Brain microvascular endothelial cell (primary cell): ENCODE results near the gene SGSM2.

Experiments
- DNase-seq: peaks from one replicate; pipeline ENCODE4 v3.0.0-alpha.2; 2020
- H3K27ac ChIP-seq: fragments of 250-450 bp; sonication (Bioruptor Pico); 2 replicates; pipeline ENCODE4 v1.5.1; 2020; ENCODE audit warnings: mild to moderate bottlenecking, moderate library complexity
- H3K27me3 ChIP-seq: fragments of 250-450 bp; sonication (Bioruptor Pico); replicated peaks from 2 replicates; pipeline ENCODE4 v1.5.1; 2020; ENCODE audit warnings: mild to moderate bottlenecking
- H3K36me3 ChIP-seq: fragments of 250-450 bp; sonication (Bioruptor Pico); replicated peaks from 2 replicates; pipeline ENCODE4 v1.5.1; 2020; ENCODE audit warnings: mild to moderate bottlenecking
- H3K4me3 ChIP-seq: 2 replicates; pipeline ENCODE4 v1.5.1; 2011; ENCODE audit warnings: low read depth, mild to moderate bottlenecking, control low read depth, low read length, moderate library complexity
- in situ Hi-C: cut with HindIII; loops from 2 replicates; pipeline ENCODE4 v1.10.0; 2017; ENCODE audit warnings: low sequenced_read_pairs, low pct_ligation_motif_present
- TF ChIP-seq, protein P1 (sequence below): IDR thresholded peaks from 2 replicates; pipeline ENCODE4 v1.5.1; 2011; ENCODE audit warnings: low read depth, mild to moderate bottlenecking, moderate library complexity, low read length, control low read depth, inconsistent platforms; ENCODE audit errors: missing control alignments

SGSM2 gene

DNA sequence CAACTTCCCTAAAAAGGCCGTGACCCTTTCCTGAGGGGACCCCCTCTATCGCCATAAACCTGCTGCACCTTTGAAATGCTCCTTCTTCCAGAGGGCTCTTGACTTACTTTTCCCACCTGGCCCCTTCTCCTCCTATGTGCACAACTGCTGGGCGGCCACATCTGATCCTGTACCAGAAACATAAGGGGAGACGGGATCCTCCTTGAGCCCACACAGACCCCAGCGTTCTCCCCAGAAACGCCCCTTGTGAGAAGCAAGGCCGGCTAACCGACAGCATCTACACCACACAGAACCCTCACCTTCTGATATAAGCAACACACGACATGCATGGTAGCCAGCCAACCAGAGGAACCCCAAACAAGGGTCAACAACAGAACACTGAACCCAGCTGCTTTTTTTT, 77.8 kb downstream of the SGSM2 start:
- TF ChIP-seq, protein P1, sequence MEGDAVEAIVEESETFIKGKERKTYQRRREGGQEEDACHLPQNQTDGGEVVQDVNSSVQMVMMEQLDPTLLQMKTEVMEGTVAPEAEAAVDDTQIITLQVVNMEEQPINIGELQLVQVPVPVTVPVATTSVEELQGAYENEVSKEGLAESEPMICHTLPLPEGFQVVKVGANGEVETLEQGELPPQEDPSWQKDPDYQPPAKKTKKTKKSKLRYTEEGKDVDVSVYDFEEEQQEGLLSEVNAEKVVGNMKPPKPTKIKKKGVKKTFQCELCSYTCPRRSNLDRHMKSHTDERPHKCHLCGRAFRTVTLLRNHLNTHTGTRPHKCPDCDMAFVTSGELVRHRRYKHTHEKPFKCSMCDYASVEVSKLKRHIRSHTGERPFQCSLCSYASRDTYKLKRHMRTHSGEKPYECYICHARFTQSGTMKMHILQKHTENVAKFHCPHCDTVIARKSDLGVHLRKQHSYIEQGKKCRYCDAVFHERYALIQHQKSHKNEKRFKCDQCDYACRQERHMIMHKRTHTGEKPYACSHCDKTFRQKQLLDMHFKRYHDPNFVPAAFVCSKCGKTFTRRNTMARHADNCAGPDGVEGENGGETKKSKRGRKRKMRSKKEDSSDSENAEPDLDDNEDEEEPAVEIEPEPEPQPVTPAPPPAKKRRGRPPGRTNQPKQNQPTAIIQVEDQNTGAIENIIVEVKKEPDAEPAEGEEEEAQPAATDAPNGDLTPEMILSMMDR: no peak
- in situ Hi-C loops: no loop called here
- H3K27me3 ChIP-seq: no peaks in the 10 kb centered on the region
- peaks cover 9% of the 10 kb centered on the region for H3K36me3 ChIP-seq
- DNase-seq: no peak
- H3K4me3 ChIP-seq: no peak overlapping the region
- no peak overlapping the region for H3K27ac ChIP-seq

DNA sequence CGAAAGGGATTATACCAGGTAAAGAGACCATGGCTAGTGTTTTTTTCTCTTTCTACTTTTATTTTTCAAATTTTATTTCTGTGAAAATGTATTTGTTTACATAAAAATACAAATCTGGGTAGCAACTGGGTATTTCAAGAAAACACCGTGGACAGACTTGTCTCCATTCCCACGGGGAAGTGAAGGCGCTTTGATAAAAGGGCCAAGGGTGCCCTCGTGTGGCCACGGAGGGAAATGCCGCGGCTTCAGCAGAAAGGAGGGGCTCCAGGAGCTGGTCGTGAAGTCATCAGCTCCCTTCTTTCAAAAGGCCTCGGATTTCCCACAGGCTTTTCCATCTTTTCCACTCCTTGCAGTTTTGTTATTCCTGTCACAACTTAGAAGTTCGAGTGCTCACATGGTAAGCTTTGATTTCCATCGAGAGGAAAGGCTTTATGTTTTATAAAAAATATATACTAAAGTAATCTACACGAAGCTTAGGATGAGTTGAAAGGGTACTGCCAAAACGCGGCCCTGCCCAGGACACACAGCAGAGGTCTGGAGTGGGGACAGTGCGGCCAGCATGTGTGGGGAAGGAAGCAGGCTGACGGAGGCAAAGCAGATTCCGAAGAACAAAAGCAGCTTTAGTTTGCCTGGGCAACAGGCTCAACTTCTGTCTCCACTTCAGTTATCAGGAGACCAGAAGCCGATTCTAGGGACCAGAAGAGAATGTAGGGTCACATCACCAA, 78.9 kb downstream of the SGSM2 start:
- Histone ChIP-seq H3K36me3 (peaks cover 10% of the 10 kb centered on the region), H3K27me3 (no peaks in the 10 kb centered on the region), H3K4me3 (no peak overlapping the region), H3K27ac (peak overlapping the region; percentile 18)
- in situ Hi-C loops: no loop called here
- peak; percentile 85 for DNase-seq
- TF ChIP-seq, protein P1: peak; percentile 95

DNA sequence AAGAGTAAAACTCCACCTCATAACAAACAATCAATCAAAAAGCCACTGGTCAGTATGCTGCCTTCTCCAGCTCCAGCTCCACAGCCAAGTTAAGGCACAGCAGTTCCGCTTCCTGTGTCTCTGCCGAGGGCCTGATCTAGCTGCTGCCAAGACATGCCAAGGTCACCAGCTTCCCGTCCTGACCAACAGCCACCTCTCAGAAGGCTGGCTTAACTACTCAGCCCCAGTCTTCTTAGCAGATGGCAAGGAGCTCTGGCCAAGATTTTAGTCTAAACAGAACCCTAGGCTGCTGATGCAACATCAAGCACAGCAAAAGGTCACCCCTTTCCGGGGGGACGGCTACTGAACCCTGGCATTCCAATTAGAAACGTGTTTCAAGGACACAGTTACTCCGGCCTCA, 81.3 kb downstream of the SGSM2 start:
- Histone ChIP-seq H3K36me3 (peaks cover 10% of the 10 kb centered on the region), H3K27ac (no peak overlapping the region)
- DNase-seq: no peak

DNA sequence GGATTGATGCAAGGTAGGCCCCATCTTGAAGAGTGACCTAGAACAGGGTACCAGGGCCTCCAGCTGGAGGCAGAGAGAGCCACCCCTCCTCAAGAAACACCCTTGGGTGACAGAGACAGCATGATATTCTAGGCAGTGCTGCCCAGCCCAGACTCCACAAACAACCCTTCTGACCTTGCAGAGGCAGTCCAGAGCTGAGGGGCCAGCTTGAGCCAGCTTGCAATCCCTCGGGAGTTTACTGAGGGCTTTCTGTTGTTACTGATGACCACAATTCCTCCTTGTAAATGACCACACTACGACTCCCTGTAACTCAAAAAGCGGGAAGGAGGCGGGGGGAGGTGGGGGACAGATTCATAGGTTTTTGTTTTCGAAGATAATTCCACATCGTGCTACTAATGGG, 82.2 kb downstream of the SGSM2 start:
- Histone ChIP-seq H3K27me3 (no peaks in the 10 kb centered on the region), H3K4me3 (no peak overlapping the region), H3K36me3 (peaks cover 10% of the 10 kb centered on the region), H3K27ac (no peak overlapping the region)
- TF ChIP-seq, protein P1: no peak
- DNase-seq: no peak
- in situ Hi-C loops: no loop called here

More for the DNA sequence above, 81.3 kb downstream of the SGSM2 start:
- in situ Hi-C loops: no loop called here
- Histone ChIP-seq H3K4me3 (no peak overlapping the region), H3K27me3 (no peaks in the 10 kb centered on the region)
- TF ChIP-seq, protein P1: no peak

DNA sequence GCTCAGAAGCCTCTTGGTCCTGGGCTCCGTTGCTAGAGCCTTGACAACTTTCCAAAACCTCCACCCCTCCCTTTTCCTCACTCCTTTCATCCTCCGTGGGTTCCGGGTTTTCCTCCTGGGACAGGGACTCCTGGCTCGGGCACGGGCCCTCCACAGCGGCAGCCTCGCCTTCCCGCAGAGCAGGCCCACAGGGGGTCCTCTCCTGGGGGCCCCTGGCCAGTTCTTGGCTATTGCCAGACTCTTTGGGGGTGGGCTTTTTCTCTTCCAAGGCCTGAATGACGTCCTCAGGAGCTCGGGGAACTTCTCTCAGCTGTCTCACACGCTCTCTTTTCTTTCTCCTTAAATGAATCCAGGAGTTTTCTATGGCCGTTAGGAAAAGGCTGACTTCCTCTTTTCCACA, 82.9 kb downstream of the SGSM2 start:
- H3K4me3 ChIP-seq: no peak overlapping the region
- H3K27ac ChIP-seq: no peak overlapping the region
- peaks cover 8% of the 10 kb centered on the region for H3K36me3 ChIP-seq
- no peaks in the 10 kb centered on the region for H3K27me3 ChIP-seq
- in situ Hi-C loops: no loop called here
- DNase-seq: no peak
- TF ChIP-seq, protein P1: no peak
